GM12878 (cell line): ENCODE results near the gene MEGF11. TPM values are rescaled to one million over a fixed set of nuclear protein-coding genes. Genes with fewer than 3 reads are reported as not detected.

Source experiments
- BRCA1 ChIP-seq: IDR thresholded peaks from 2 replicates; pipeline ENCODE4 v1.6.1; 2011; ENCODE audit warnings: low read depth, low read length, improper control_type of control experiment
- CHD1 ChIP-seq: IDR thresholded peaks from 2 replicates; pipeline ENCODE4 v1.6.1; 2012; ENCODE audit warnings: low read depth, low read length, improper control_type of control experiment
- CHD2 ChIP-seq: IDR thresholded peaks from 2 replicates; pipeline ENCODE4 v1.6.1; 2011; ENCODE audit warnings: low read depth, low read length, improper control_type of control experiment, borderline replicate concordance
- NBN ChIP-seq: fragments of 450-650 bp; IDR thresholded peaks from 2 replicates; pipeline ENCODE4 v1.6.1; 2016
- POLR2A ChIP-seq: IDR thresholded peaks from 2 replicates; pipeline ENCODE4 v1.6.1; 2011; ENCODE audit warnings: low read depth, mild to moderate bottlenecking, low read length
- SPI1 ChIP-seq: IDR thresholded peaks from 2 replicates; pipeline ENCODE4 v1.6.1; 2011; ENCODE audit warnings: low read depth, mild to moderate bottlenecking, low read length, moderate library complexity, borderline replicate concordance; ENCODE audit not compliant: insufficient read depth
- polyA plus RNA-seq, 11 experiments: library from polyadenylated mRNA; depleted of rRNA in 4 of 11; unstranded in 6 of 11; stranded (reverse) in 5 of 11; fragments of >200 nt; fragmentation: Nextera tagmentation in 4 of 11; fragmentation: Illumina TruSeq in 1 of 11; extraction: Ambion mirVana in 4 of 11; extraction: Trizol in 1 of 11; gene quantifications; 1 replicate in 1 of 11; 2 replicates in 10 of 11; pipeline versions ENCODE4 v1.2.1 to v1.2.3, GENCODE V29; 2011 to 2016; ENCODE audit warnings: inconsistent platforms in 2 of 11, missing spikeins in 2 of 11, low read depth in 1 of 11
- total RNA-seq, 4 experiments: library from RNA; depleted of rRNA in 3 of 4; stranded (reverse); fragments of >200 nt in 3 of 4; fragmentation: Illumina TruSeq in 1 of 4; extraction: Trizol in 1 of 4; gene quantifications; 2 replicates each; pipeline versions ENCODE4 v1.2.1 to v1.2.3, GENCODE V29; 2013 to 2021
- TF ChIP-seq, protein P1 (sequence below): fragments of 450-650 bp; IDR thresholded peaks from 2 replicates; pipeline ENCODE4 v1.6.1; 2017; ENCODE audit warnings: mild to moderate bottlenecking, moderate library complexity

MEGF11 gene
- total and polyA plus RNA-seq, 10 of the 15 experiments (the other 5 are each of a cell fraction or from before 2014, with no cell fraction given): 0.03 to 1.7 (median 0.49) TPM

DNA sequence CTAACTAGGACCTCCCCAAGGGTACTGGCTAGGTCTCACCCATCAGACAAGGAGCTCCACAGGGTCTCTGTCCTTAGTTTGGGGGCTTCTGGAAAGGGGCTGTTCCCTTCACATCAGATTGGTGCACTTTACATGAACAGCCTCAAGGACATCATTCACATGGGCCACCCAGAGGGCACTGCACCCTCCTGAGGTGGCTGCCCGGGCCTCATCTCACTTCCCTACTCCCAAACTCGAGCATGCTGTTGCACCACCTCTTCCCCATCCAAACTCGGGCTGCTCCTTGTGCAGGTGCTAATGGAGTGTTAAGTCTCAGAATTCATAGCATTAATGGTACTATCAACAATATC lies 336.2 kb downstream of the MEGF11 start (continued):
- no peak for TF ChIP-seq CHD2
- TF ChIP-seq POLR2A: peak; percentile 8; the same call in 1 of the 2 replicates
- 0 out of 2 replicates have a peak, but pooled peaks have one; percentile 2 for TF ChIP-seq NBN
- TF ChIP-seq, protein P1, sequence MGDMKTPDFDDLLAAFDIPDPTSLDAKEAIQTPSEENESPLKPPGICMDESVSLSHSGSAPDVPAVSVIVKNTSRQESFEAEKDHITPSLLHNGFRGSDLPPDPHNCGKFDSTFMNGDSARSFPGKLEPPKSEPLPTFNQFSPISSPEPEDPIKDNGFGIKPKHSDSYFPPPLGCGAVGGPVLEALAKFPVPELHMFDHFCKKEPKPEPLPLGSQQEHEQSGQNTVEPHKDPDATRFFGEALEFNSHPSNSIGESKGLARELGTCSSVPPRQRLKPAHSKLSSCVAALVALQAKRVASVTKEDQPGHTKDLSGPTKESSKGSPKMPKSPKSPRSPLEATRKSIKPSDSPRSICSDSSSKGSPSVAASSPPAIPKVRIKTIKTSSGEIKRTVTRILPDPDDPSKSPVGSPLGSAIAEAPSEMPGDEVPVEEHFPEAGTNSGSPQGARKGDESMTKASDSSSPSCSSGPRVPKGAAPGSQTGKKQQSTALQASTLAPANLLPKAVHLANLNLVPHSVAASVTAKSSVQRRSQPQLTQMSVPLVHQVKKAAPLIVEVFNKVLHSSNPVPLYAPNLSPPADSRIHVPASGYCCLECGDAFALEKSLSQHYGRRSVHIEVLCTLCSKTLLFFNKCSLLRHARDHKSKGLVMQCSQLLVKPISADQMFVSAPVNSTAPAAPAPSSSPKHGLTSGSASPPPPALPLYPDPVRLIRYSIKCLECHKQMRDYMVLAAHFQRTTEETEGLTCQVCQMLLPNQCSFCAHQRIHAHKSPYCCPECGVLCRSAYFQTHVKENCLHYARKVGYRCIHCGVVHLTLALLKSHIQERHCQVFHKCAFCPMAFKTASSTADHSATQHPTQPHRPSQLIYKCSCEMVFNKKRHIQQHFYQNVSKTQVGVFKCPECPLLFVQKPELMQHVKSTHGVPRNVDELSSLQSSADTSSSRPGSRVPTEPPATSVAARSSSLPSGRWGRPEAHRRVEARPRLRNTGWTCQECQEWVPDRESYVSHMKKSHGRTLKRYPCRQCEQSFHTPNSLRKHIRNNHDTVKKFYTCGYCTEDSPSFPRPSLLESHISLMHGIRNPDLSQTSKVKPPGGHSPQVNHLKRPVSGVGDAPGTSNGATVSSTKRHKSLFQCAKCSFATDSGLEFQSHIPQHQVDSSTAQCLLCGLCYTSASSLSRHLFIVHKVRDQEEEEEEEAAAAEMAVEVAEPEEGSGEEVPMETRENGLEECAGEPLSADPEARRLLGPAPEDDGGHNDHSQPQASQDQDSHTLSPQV: 0 out of 2 replicates have a peak, but pooled peaks have one; percentile 4
- no peak for TF ChIP-seq BRCA1
- TF ChIP-seq SPI1: peak; percentile 53; the same call in 1 of the 2 replicates
- 0 out of 2 replicates have a peak, but pooled peaks have one; percentile 18 for TF ChIP-seq CHD1
